GM23338 (cell line): ENCODE results near the gene INPP4A. TPM values are rescaled to one million over a fixed set of nuclear protein-coding genes. Genes with fewer than 3 reads are reported as not detected.

Experiments used
- ATAC-seq: fragments of 200-7000 bp; cut with Tn5 transposase; 3 replicates; pipeline ENCODE4 v1.9.1; 2020
- DNase-seq: peaks from one replicate; pipeline ENCODE4 v3.0.0-alpha.2; 2015; ENCODE audit warnings: low spot score
- H2AFZ ChIP-seq: fragments of 200-600 bp; sonication (generic); 2 replicates; pipeline ENCODE4 v1.8.0; 2016; ENCODE audit warnings: antibody characterized with exemption, mild to moderate bottlenecking, moderate library complexity
- H3F3A ChIP-seq: fragments of 200-600 bp; sonication (generic); replicated peaks from 2 replicates; pipeline ENCODE4 v1.8.0; 2017; ENCODE audit warnings: antibody characterized with exemption, mixed run types, low read depth
- H3K27ac ChIP-seq: fragments of 200-600 bp; sonication (generic); 2 replicates; pipeline ENCODE4 v1.6.1; 2016; ENCODE audit warnings: low read depth
- H3K27me3 ChIP-seq: fragments of 200-600 bp; sonication (generic); 2 replicates; pipeline ENCODE4 v1.8.0; 2016; ENCODE audit warnings: mild to moderate bottlenecking, mixed run types, moderate library complexity; ENCODE audit not compliant: insufficient read depth
- H3K36me3 ChIP-seq: fragments of 200-600 bp; sonication (generic); 2 replicates; pipeline ENCODE4 v1.8.0; 2016; ENCODE audit warnings: mild to moderate bottlenecking; ENCODE audit not compliant: insufficient read depth
- H3K4me1 ChIP-seq: fragments of 200-600 bp; sonication (generic); 2 replicates; pipeline ENCODE4 v1.8.0; 2016; ENCODE audit warnings: mild to moderate bottlenecking, moderate library complexity; ENCODE audit not compliant: insufficient read depth
- H3K4me2 ChIP-seq: fragments of 200-600 bp; sonication (generic); 2 replicates; pipeline ENCODE4 v1.7.1; 2017; ENCODE audit warnings: mixed run types
- H3K4me3 ChIP-seq: fragments of 200-600 bp; sonication (generic); 2 replicates; pipeline ENCODE4 v1.6.1; 2016; ENCODE audit warnings: mixed run types
- H3K79me2 ChIP-seq: fragments of 200-600 bp; sonication (generic); replicated peaks from 2 replicates; pipeline ENCODE4 v1.8.0; 2017; ENCODE audit warnings: mild to moderate bottlenecking; ENCODE audit not compliant: insufficient read depth
- H3K9me2 ChIP-seq: fragments of 200-600 bp; sonication (generic); 2 replicates; pipeline ENCODE4 v1.8.0; 2017; ENCODE audit not compliant: insufficient read depth
- H4K20me1 ChIP-seq: fragments of 200-600 bp; sonication (generic); replicated peaks from 2 replicates; pipeline ENCODE4 v1.8.0; 2017; ENCODE audit warnings: mild to moderate bottlenecking; ENCODE audit not compliant: insufficient read depth
- H3K27ac Mint-ChIP-seq: 2 replicates; pipeline ENCODE4 v1.8.0; 2020; ENCODE audit warnings: inconsistent platforms, mild to moderate bottlenecking, moderate library complexity, mixed read lengths
- H3K27me3 Mint-ChIP-seq: 3 replicates; pipeline ENCODE4 v1.8.0; 2022; ENCODE audit warnings: low read depth, mild to moderate bottlenecking, moderate library complexity, mixed read lengths, inconsistent platforms; ENCODE audit not compliant: insufficient read depth, poor library complexity
- H3K36me3 Mint-ChIP-seq: 3 replicates; pipeline ENCODE4 v1.8.0; 2021; ENCODE audit warnings: low read depth, mild to moderate bottlenecking, inconsistent platforms, moderate library complexity, mixed read lengths
- H3K4me1 Mint-ChIP-seq: 3 replicates; pipeline ENCODE4 v1.8.0; 2020; ENCODE audit warnings: mild to moderate bottlenecking, inconsistent platforms, mixed read lengths
- H3K4me3 Mint-ChIP-seq: 3 replicates; pipeline ENCODE4 v1.8.0; 2021; ENCODE audit warnings: moderate library complexity, mild to moderate bottlenecking, inconsistent platforms, mixed read lengths
- H3K9me3 Mint-ChIP-seq: 3 replicates; pipeline ENCODE4 v1.8.0; 2020; ENCODE audit warnings: moderate library complexity, mild to moderate bottlenecking, inconsistent platforms, mixed read lengths
- CREB1 ChIP-seq: fragments of 250-450 bp; sonication (Bioruptor Pico); IDR thresholded peaks from 2 replicates; pipeline ENCODE4 v1.5.0; 2020; ENCODE audit warnings: low read depth, mild to moderate bottlenecking, moderate library complexity
- EZH2 ChIP-seq: fragments of 200-600 bp; sonication (generic); IDR thresholded peaks from one replicate; pipeline ENCODE4 v1.8.0; 2017; ENCODE audit warnings: antibody characterized with exemption, mild to moderate bottlenecking, low read depth; ENCODE audit not compliant: unreplicated experiment
- EZH2phosphoT487 ChIP-seq: fragments of 200-600 bp; sonication (generic); IDR thresholded peaks from one replicate; pipeline ENCODE4 v1.8.1; 2018; ENCODE audit warnings: antibody characterized with exemption; ENCODE audit not compliant: unreplicated experiment
- JUNB ChIP-seq: IDR thresholded peaks from one replicate; pipeline ENCODE4 v1.6.1; 2016; ENCODE audit warnings: antibody characterized with exemption; ENCODE audit not compliant: unreplicated experiment
- NANOG ChIP-seq: IDR thresholded peaks from 2 replicates; pipeline ENCODE4 v1.6.1; 2016; ENCODE audit warnings: antibody characterized with exemption, borderline replicate concordance
- POLR2AphosphoS5 ChIP-seq: IDR thresholded peaks from 2 replicates; pipeline ENCODE4 v1.6.1; 2016; ENCODE audit warnings: antibody characterized with exemption, low read depth
- STAT1 ChIP-seq: IDR thresholded peaks from one replicate; pipeline ENCODE4 v1.6.1; 2016; ENCODE audit warnings: antibody characterized with exemption; ENCODE audit not compliant: unreplicated experiment
- ZNF114 ChIP-seq: fragments of 250-450 bp; sonication (Bioruptor Pico); IDR thresholded peaks from 2 replicates; pipeline ENCODE4 v1.5.0; 2020; ENCODE audit warnings: mild to moderate bottlenecking, moderate library complexity
- ZNF331 ChIP-seq: fragments of 250-450 bp; sonication (Bioruptor Pico); IDR thresholded peaks from 2 replicates; pipeline ENCODE4 v1.5.0; 2020; ENCODE audit warnings: low read depth, mild to moderate bottlenecking, moderate library complexity
- polyA plus RNA-seq: library from polyadenylated mRNA; unstranded; fragments of >200 nt; fragmentation: Nextera tagmentation; extraction: Ambion mirVana; gene quantifications from 2 replicates; pipeline ENCODE4 v1.2.1, GENCODE V29; 2016
- total RNA-seq: library from RNA; depleted of rRNA; stranded (reverse); fragments of >200 nt; shearing (Covaris generic); gene quantifications from 2 replicates; pipeline ENCODE4 v1.2.3, GENCODE V29; 2014
- TF ChIP-seq, protein P1 (sequence below), 2 experiments: fragments of 200-600 bp in 1 of 2; sonication (generic) in 1 of 2; conservative IDR thresholded peaks; 2 replicates each; pipeline versions ENCODE4 v1.5.1 to v1.6.1; 2016 to 2017; ENCODE audit warnings: antibody characterized with exemption in 2 of 2, low read depth in 2 of 2, mild to moderate bottlenecking in 2 of 2, moderate library complexity in 1 of 2
- TF ChIP-seq, protein P2 (sequence below): IDR thresholded peaks from 2 replicates; pipeline ENCODE4 v1.6.1; 2016; ENCODE audit warnings: antibody characterized with exemption
- TF ChIP-seq, protein P3 (sequence below): IDR thresholded peaks from one replicate; pipeline ENCODE4 v1.6.1; 2018; ENCODE audit warnings: antibody characterized with exemption; ENCODE audit not compliant: unreplicated experiment
- TF ChIP-seq, protein P4 (sequence below): fragments of 250-450 bp; sonication (Bioruptor Pico); IDR thresholded peaks from 2 replicates; pipeline ENCODE4 v1.5.0; 2020; ENCODE audit warnings: mild to moderate bottlenecking, moderate library complexity

INPP4A gene
- total and polyA plus RNA-seq, 2 experiments from 2014 or later, result 8.5 to 36.9 TPM

DNA sequence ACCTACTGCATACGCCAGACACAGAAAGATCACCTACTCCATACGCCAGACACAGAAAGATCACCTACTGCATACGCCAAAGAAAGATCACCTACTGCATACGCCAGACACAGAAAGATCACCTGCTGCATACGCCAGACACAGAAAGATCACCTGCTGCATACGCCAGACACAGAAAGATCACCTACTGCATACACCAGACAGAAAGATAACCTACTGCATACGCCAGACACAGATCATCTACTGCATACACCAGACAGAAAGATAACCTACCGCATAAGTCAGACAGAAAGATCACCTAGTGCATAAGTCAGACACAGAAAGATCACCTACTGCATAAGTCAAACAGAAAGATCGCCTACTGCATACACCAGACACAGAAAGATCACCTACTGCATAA lies 137.9 kb downstream of the INPP4A start:
- no peaks in the 10 kb centered on the region for H3F3A ChIP-seq
- no peak overlapping the region for H2AFZ ChIP-seq
- peaks cover 16% of the 10 kb centered on the region for H3K36me3 Mint-ChIP-seq
- H3K4me1 Mint-ChIP-seq, result no peaks in the 10 kb centered on the region; the same call in 2 of the 3 replicates
- no peaks in the 10 kb centered on the region for H3K27me3 Mint-ChIP-seq
- H3K27ac Mint-ChIP-seq, result no peak overlapping the region
- no peak overlapping the region for H3K4me2 ChIP-seq
- H3K9me3 Mint-ChIP-seq, result no peaks in the 10 kb centered on the region
- no peak overlapping the region for H3K27ac ChIP-seq
- ATAC-seq (no peak), DNase-seq (no peak)
- H3K4me3 Mint-ChIP-seq, result no peak overlapping the region
- H3K79me2 ChIP-seq, result no peaks in the 10 kb centered on the region
- no peaks in the 10 kb centered on the region for H3K27me3 ChIP-seq
- H3K9me2 ChIP-seq, result no peaks in the 10 kb centered on the region
- H4K20me1 ChIP-seq, result no peaks in the 10 kb centered on the region; the same call in 1 of the 2 replicates
- TF ChIP-seq, protein P1, sequence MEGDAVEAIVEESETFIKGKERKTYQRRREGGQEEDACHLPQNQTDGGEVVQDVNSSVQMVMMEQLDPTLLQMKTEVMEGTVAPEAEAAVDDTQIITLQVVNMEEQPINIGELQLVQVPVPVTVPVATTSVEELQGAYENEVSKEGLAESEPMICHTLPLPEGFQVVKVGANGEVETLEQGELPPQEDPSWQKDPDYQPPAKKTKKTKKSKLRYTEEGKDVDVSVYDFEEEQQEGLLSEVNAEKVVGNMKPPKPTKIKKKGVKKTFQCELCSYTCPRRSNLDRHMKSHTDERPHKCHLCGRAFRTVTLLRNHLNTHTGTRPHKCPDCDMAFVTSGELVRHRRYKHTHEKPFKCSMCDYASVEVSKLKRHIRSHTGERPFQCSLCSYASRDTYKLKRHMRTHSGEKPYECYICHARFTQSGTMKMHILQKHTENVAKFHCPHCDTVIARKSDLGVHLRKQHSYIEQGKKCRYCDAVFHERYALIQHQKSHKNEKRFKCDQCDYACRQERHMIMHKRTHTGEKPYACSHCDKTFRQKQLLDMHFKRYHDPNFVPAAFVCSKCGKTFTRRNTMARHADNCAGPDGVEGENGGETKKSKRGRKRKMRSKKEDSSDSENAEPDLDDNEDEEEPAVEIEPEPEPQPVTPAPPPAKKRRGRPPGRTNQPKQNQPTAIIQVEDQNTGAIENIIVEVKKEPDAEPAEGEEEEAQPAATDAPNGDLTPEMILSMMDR (conservative IDR thresholded peaks at IDR 0.05; ENCODE audit: low read depth in 2 of 2), result no peak
- no peak for TF ChIP-seq POLR2AphosphoS5
- no peak for TF ChIP-seq NANOG
- TF ChIP-seq EZH2phosphoT487, result no peak
- no peak for TF ChIP-seq EZH2
- no peak for TF ChIP-seq ZNF114 (CRISPR knock-in tag)
- TF ChIP-seq CREB1 (CRISPR knock-in tag), result no peak
- TF ChIP-seq, protein P2, sequence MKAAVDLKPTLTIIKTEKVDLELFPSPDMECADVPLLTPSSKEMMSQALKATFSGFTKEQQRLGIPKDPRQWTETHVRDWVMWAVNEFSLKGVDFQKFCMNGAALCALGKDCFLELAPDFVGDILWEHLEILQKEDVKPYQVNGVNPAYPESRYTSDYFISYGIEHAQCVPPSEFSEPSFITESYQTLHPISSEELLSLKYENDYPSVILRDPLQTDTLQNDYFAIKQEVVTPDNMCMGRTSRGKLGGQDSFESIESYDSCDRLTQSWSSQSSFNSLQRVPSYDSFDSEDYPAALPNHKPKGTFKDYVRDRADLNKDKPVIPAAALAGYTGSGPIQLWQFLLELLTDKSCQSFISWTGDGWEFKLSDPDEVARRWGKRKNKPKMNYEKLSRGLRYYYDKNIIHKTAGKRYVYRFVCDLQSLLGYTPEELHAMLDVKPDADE, result no peak
- no peak for TF ChIP-seq JUNB
- TF ChIP-seq, protein P3, sequence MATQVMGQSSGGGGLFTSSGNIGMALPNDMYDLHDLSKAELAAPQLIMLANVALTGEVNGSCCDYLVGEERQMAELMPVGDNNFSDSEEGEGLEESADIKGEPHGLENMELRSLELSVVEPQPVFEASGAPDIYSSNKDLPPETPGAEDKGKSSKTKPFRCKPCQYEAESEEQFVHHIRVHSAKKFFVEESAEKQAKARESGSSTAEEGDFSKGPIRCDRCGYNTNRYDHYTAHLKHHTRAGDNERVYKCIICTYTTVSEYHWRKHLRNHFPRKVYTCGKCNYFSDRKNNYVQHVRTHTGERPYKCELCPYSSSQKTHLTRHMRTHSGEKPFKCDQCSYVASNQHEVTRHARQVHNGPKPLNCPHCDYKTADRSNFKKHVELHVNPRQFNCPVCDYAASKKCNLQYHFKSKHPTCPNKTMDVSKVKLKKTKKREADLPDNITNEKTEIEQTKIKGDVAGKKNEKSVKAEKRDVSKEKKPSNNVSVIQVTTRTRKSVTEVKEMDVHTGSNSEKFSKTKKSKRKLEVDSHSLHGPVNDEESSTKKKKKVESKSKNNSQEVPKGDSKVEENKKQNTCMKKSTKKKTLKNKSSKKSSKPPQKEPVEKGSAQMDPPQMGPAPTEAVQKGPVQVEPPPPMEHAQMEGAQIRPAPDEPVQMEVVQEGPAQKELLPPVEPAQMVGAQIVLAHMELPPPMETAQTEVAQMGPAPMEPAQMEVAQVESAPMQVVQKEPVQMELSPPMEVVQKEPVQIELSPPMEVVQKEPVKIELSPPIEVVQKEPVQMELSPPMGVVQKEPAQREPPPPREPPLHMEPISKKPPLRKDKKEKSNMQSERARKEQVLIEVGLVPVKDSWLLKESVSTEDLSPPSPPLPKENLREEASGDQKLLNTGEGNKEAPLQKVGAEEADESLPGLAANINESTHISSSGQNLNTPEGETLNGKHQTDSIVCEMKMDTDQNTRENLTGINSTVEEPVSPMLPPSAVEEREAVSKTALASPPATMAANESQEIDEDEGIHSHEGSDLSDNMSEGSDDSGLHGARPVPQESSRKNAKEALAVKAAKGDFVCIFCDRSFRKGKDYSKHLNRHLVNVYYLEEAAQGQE, result no peak
- TF ChIP-seq, protein P4, sequence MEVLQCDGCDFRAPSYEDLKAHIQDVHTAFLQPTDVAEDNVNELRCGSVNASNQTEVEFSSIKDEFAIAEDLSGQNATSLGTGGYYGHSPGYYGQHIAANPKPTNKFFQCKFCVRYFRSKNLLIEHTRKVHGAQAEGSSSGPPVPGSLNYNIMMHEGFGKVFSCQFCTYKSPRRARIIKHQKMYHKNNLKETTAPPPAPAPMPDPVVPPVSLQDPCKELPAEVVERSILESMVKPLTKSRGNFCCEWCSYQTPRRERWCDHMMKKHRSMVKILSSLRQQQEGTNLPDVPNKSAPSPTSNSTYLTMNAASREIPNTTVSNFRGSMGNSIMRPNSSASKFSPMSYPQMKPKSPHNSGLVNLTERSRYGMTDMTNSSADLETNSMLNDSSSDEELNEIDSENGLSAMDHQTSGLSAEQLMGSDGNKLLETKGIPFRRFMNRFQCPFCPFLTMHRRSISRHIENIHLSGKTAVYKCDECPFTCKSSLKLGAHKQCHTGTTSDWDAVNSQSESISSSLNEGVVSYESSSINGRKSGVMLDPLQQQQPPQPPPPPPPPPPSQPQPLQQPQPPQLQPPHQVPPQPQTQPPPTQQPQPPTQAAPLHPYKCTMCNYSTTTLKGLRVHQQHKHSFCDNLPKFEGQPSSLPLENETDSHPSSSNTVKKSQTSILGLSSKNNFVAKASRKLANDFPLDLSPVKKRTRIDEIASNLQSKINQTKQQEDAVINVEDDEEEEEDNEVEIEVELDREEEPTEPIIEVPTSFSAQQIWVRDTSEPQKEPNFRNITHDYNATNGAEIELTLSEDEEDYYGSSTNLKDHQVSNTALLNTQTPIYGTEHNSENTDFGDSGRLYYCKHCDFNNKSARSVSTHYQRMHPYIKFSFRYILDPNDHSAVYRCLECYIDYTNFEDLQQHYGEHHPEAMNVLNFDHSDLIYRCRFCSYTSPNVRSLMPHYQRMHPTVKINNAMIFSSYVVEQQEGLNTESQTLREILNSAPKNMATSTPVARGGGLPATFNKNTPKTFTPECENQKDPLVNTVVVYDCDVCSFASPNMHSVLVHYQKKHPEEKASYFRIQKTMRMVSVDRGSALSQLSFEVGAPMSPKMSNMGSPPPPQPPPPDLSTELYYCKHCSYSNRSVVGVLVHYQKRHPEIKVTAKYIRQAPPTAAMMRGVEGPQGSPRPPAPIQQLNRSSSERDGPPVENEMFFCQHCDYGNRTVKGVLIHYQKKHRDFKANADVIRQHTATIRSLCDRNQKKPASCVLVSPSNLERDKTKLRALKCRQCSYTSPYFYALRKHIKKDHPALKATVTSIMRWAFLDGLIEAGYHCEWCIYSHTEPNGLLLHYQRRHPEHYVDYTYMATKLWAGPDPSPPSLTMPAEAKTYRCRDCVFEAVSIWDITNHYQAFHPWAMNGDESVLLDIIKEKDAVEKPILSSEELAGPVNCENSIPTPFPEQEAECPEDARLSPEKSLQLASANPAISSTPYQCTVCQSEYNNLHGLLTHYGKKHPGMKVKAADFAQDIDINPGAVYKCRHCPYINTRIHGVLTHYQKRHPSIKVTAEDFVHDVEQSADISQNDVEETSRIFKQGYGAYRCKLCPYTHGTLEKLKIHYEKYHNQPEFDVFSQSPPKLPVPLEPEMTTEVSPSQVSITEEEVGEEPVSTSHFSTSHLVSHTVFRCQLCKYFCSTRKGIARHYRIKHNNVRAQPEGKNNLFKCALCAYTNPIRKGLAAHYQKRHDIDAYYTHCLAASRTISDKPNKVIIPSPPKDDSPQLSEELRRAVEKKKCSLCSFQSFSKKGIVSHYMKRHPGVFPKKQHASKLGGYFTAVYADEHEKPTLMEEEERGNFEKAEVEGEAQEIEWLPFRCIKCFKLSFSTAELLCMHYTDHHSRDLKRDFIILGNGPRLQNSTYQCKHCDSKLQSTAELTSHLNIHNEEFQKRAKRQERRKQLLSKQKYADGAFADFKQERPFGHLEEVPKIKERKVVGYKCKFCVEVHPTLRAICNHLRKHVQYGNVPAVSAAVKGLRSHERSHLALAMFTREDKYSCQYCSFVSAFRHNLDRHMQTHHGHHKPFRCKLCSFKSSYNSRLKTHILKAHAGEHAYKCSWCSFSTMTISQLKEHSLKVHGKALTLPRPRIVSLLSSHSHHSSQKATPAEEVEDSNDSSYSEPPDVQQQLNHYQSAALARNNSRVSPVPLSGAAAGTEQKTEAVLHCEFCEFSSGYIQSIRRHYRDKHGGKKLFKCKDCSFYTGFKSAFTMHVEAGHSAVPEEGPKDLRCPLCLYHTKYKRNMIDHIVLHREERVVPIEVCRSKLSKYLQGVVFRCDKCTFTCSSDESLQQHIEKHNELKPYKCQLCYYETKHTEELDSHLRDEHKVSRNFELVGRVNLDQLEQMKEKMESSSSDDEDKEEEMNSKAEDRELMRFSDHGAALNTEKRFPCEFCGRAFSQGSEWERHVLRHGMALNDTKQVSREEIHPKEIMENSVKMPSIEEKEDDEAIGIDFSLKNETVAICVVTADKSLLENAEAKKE (CRISPR knock-in tag), result no peak
- TF ChIP-seq ZNF331 (CRISPR knock-in tag), result no peak
- TF ChIP-seq STAT1, result no peak
- H3K4me1 ChIP-seq, result no peaks in the 10 kb centered on the region
- 0 out of 2 replicates have a peak, but pooled peaks cover 4% of the 10 kb centered on the region for H3K36me3 ChIP-seq
- H3K4me3 ChIP-seq, result no peak overlapping the region
